ENCODE results near the gene TIMP2. TPM values are rescaled to one million over a fixed set of nuclear protein-coding genes. Genes with fewer than 3 reads are reported as not detected.

The TIMP2 gene
- total RNA-seq, 1 experiment from 2014 or later, result 60.5 TPM

DNA sequence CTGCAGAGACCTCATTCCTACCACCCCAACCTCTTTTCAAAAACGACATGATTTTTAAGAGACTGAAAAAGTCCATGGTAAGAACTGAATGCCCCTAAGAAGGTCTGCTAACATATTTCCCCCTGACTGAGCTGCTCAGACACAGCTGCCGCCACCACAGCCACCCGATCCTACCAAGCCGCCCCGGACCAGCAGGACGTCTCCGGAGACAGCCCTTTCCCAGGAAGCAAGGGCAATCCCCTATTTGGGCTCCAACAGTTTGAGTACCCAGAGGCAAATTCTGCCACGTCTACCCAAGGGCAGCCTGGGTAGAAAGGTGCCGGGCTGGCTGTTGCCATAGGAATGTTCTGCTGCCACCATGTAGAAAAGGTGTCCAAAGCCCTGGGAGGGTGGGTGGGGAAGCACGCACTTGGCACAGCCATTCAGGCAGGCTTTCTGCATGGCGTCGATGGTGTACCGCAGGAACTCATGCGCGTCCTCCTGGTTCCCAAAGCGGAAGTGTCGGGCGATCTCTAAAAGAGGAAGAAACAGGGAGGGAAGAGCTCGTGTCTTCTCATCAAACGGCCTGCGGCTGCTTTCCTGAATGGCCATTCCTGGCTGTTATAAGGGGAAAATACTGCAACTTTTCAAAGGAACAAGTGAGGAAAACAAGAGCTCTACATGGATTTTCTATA is 98.2 kb downstream of the TIMP2 start:
- intact Hi-C loops (cut with micrococcal nuclease; ENCODE audit: unreplicated experiment), result no loop called here
- ChIA-PET POLR2A (ENCODE audit: low non-redundant PET) (no interaction called here), CTCF (no interaction called here)
- H3K4me3 ChIP-seq (ENCODE audit: low read depth, low read length, poor library complexity, severe bottlenecking), result no peak overlapping the region
- H3K27me3 ChIP-seq (replicated peaks; ENCODE audit: insufficient read depth, low read depth, low read length, poor library complexity), result no peaks in the 10 kb centered on the region
- BruUV-seq (replicated peaks), result no TSS peak
- DNase-seq (ENCODE audit: low spot score), result no peak
- no peaks in the 10 kb centered on the region for H3K4me1 ChIP-seq (ENCODE audit: insufficient read depth, low read length, poor library complexity, severe bottlenecking)
- H3K27ac ChIP-seq (ENCODE audit: low read depth, low read length, poor library complexity, severe bottlenecking), result no peak overlapping the region
- H3K36me3 ChIP-seq (ENCODE audit: insufficient read depth, low read length, poor library complexity, severe bottlenecking), result peaks cover 81% of the 10 kb centered on the region
- no peak for TF ChIP-seq CTCF (conservative IDR thresholded peaks at IDR 0.05; ENCODE audit: low read depth, low read length)
- no peak for TF ChIP-seq EZH2 (IDR thresholded peaks at IDR 0.05; ENCODE audit: borderline replicate concordance, low read depth, low read length, poor library complexity, severe bottlenecking)
- no peaks in the 10 kb centered on the region for H3K9me3 ChIP-seq (ENCODE audit: low read depth, low read length, poor library complexity, severe bottlenecking)

- DNase-seq (ENCODE audit: low spot score), result no peak
- no TSS peak for BruUV-seq (replicated peaks)
- Histone ChIP-seq H3K9me3 (ENCODE audit: low read depth, low read length, poor library complexity, severe bottlenecking) (no peaks in the 10 kb centered on the region), H3K27me3 (replicated peaks; ENCODE audit: insufficient read depth, low read depth, low read length, poor library complexity) (no peaks in the 10 kb centered on the region), H3K4me3 (ENCODE audit: low read depth, low read length, poor library complexity, severe bottlenecking) (no peak overlapping the region), H3K36me3 (ENCODE audit: insufficient read depth, low read length, poor library complexity, severe bottlenecking) (peaks cover 80% of the 10 kb centered on the region), H3K4me1 (ENCODE audit: insufficient read depth, low read length, poor library complexity, severe bottlenecking) (no peaks in the 10 kb centered on the region), H3K27ac (ENCODE audit: low read depth, low read length, poor library complexity, severe bottlenecking) (no peak overlapping the region)
- ChIA-PET CTCF (no interaction called here), POLR2A (ENCODE audit: low non-redundant PET) (no interaction called here)
- TF ChIP-seq EZH2 (IDR thresholded peaks at IDR 0.05; ENCODE audit: borderline replicate concordance, low read depth, low read length, poor library complexity, severe bottlenecking), result no peak
- no peak for TF ChIP-seq CTCF (conservative IDR thresholded peaks at IDR 0.05; ENCODE audit: low read depth, low read length)
- intact Hi-C loops (cut with micrococcal nuclease; ENCODE audit: unreplicated experiment), result no loop called here
These were observed 98.8 kb downstream of the TIMP2 start for GRCh38 chr17:78826421-78826820.

DNA sequence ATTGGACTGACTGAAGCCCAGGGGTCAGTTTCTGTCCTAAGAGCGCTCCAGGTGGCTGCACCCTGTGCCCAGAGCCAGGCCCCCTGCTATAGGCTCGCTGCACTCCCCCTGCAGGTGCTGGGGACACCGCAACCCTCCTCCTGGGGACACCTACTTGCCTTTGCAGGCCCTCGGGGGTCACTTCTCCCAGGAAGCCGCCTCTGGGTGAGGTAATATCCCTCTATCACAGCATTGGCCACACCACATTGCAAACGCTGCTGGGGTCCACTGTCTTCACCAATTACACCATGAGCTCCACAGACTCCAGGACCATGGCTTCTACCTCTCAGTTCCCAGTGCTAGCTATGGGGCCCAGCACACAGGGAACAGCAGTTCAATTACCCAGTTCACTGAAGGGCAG is 99.5 kb downstream of the TIMP2 start:
- no peaks in the 10 kb centered on the region for H3K27me3 ChIP-seq (replicated peaks; ENCODE audit: insufficient read depth, low read depth, low read length, poor library complexity)
- H3K36me3 ChIP-seq (ENCODE audit: insufficient read depth, low read length, poor library complexity, severe bottlenecking), result peaks cover 77% of the 10 kb centered on the region
- intact Hi-C loops (cut with micrococcal nuclease; ENCODE audit: unreplicated experiment), result no loop called here
- no peak overlapping the region for H3K27ac ChIP-seq (ENCODE audit: low read depth, low read length, poor library complexity, severe bottlenecking)
- H3K4me3 ChIP-seq (ENCODE audit: low read depth, low read length, poor library complexity, severe bottlenecking), result no peak overlapping the region
- no TSS peak for BruUV-seq (replicated peaks)
- no peak for TF ChIP-seq CTCF (conservative IDR thresholded peaks at IDR 0.05; ENCODE audit: low read depth, low read length)
- no peak for TF ChIP-seq EZH2 (IDR thresholded peaks at IDR 0.05; ENCODE audit: borderline replicate concordance, low read depth, low read length, poor library complexity, severe bottlenecking)
- ChIA-PET POLR2A (ENCODE audit: low non-redundant PET) (no interaction called here), CTCF (no interaction called here)
- no peaks in the 10 kb centered on the region for H3K9me3 ChIP-seq (ENCODE audit: low read depth, low read length, poor library complexity, severe bottlenecking)
- DNase-seq (ENCODE audit: low spot score), result no peak
- no peaks in the 10 kb centered on the region for H3K4me1 ChIP-seq (ENCODE audit: insufficient read depth, low read length, poor library complexity, severe bottlenecking)

All from A673 (cell line).